Measurements from ENCODE around the gene FAR2. TPM values are rescaled to one million over a fixed set of nuclear protein-coding genes. Genes with fewer than 3 reads are reported as not detected.

Gene FAR2
- total and polyA plus RNA-seq, 2 donors (not counting 3 experiments of a cell fraction or from before 2014, with no cell fraction given), result 32.3 to 61.7 TPM

DNA sequence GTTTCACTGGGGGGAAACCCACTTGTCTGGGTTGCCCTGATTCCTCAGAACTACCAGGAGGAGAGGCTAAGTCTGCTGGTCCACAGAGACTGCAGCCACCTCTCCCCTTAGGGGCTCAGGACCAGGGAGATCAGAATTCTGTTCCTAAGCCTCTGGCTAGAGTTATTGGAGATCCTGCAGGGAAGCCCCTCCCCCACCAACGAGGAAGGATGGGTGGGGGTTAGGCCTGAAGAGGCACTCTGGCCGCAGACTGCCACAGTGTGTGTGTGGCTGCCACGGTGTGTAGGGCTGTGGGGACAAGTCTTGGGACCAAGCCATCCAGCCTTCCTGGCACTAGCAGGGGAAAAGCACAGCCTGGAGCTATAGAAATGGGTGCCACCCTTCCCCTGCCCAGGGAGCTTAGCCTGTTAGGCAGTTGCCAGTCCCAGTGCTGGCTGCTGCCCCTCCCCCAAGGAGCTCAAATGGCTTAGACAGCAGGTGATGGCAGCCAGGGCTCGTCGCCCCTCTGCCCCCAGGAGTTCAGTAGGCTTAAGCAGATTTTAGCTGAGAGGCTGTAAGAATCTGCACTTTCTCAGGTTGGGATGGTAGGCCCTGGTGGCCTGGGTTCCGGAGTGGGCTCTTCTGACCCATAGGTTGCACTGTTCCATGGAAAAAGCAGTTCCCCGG is 124.2 kb downstream of the FAR2 start:
- no peaks in the 10 kb centered on the region for H3K79me2 ChIP-seq (ENCODE audit: control insufficient read depth, insufficient read depth, low read length)
- intact Hi-C loops (cut with micrococcal nuclease) (no loop called here), dilution Hi-C loops (cut with MboI; ENCODE audit: extremely low pct_ligation_motif_present, low sequenced_read_pairs) (no loop called here)

DNA sequence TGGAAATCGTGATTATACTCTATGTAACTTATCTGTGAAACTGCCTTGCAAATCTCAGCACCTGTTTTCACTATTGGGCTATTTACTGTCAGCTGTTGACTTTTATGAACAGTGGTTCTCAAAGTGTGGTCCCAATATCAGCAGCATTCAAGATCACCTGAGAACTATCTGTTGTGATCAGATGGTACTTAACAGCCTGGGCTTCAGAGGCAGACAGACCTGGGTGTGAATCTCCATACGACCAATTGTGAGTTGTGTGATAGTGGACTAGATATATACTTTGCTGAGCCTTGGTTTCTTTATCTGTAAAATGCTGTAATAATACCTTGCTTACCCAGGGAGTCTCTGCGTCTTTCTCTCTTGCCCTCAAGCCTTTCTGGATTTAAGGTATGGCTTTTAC is 126.8 kb downstream of the FAR2 start:
- no peak overlapping the region for H3K4me2 ChIP-seq (ENCODE audit: insufficient read depth, low read length)
- no peak overlapping the region for H3K4me3 ChIP-seq (replicated peaks in 1 of 3; ENCODE audit: insufficient read depth in 1 of 3, low read depth in 1 of 3, low read length in 3 of 3)
- no peak overlapping the region for H3K27ac ChIP-seq (ENCODE audit: insufficient read depth, low read depth, low read length)
- no peak overlapping the region for H3K9ac ChIP-seq (replicated peaks; ENCODE audit: extremely low read depth, insufficient read depth, low read length)
- no peaks in the 10 kb centered on the region for H4K20me1 ChIP-seq (replicated peaks; ENCODE audit: control insufficient read depth, extremely low read depth, insufficient read depth, low read length)
- H3K9me1 ChIP-seq (replicated peaks; ENCODE audit: control insufficient read depth, extremely low read depth, insufficient read depth, low read length), result no peaks in the 10 kb centered on the region
- intact Hi-C loops (cut with micrococcal nuclease), result no loop called here
- no peaks in the 10 kb centered on the region for H3K79me2 ChIP-seq (ENCODE audit: control insufficient read depth, insufficient read depth, low read length)
- no peaks in the 10 kb centered on the region for H3K4me1 ChIP-seq (ENCODE audit: control insufficient read depth, extremely low read depth, insufficient read depth, low read length)
- POLR2A ChIA-PET, result no interaction called here
- no peaks in the 10 kb centered on the region for H3K9me3 ChIP-seq (replicated peaks; ENCODE audit: control insufficient read depth, insufficient read depth, low read length)
- FAIRE-seq (no peak), DNase-seq (ENCODE audit: low read depth, low spot score) (no peak)
- dilution Hi-C loops (cut with MboI; ENCODE audit: extremely low pct_ligation_motif_present, low sequenced_read_pairs), result no loop called here
- TF ChIP-seq POLR2A (IDR thresholded peaks at IDR 0.05; ENCODE audit: low read depth, low read length) (no peak), POLR2AphosphoS5 (IDR thresholded peaks at IDR 0.05; ENCODE audit: insufficient read depth, low read depth, low read length) (no peak), GATA2 (IDR thresholded peaks at IDR 0.05; ENCODE audit: insufficient read depth, insufficient read length, low read depth, low read length) (no peak), MYC (IDR thresholded peaks at IDR 0.05; ENCODE audit: low read depth, low read length) (no peak)
- TF ChIP-seq, protein P1, sequence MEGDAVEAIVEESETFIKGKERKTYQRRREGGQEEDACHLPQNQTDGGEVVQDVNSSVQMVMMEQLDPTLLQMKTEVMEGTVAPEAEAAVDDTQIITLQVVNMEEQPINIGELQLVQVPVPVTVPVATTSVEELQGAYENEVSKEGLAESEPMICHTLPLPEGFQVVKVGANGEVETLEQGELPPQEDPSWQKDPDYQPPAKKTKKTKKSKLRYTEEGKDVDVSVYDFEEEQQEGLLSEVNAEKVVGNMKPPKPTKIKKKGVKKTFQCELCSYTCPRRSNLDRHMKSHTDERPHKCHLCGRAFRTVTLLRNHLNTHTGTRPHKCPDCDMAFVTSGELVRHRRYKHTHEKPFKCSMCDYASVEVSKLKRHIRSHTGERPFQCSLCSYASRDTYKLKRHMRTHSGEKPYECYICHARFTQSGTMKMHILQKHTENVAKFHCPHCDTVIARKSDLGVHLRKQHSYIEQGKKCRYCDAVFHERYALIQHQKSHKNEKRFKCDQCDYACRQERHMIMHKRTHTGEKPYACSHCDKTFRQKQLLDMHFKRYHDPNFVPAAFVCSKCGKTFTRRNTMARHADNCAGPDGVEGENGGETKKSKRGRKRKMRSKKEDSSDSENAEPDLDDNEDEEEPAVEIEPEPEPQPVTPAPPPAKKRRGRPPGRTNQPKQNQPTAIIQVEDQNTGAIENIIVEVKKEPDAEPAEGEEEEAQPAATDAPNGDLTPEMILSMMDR (IDR thresholded peaks at IDR 0.05; ENCODE audit: extremely low read depth in 1 of 2, insufficient read depth in 1 of 2, low read depth in 1 of 2, low read length in 2 of 2), result no peak
- no peaks in the 10 kb centered on the region for H3K27me3 ChIP-seq (ENCODE audit: control insufficient read depth in 2 of 2, insufficient read depth in 2 of 2, low read length in 2 of 2)
- BruUV-seq (replicated peaks), result no TSS peak
- CTCF ChIA-PET, result no interaction called here
- peaks cover 6% of the 10 kb centered on the region in 2 experiments for H3K36me3 ChIP-seq (ENCODE audit: control insufficient read depth in 2 of 2, extremely low read depth in 1 of 2, insufficient read depth in 2 of 2, low read length in 2 of 2)
- H2AFZ ChIP-seq (ENCODE audit: low read depth, low read length), result no peak overlapping the region

More for the DNA sequence above, 124.2 kb downstream of the FAR2 start:
- Histone ChIP-seq H3K9me3 (replicated peaks; ENCODE audit: control insufficient read depth, insufficient read depth, low read length) (no peaks in the 10 kb centered on the region), H2AFZ (ENCODE audit: low read depth, low read length) (no peak overlapping the region), H3K4me3 (replicated peaks in 1 of 3; ENCODE audit: insufficient read depth in 1 of 3, low read depth in 1 of 3, low read length in 3 of 3) (no peak overlapping the region), H3K9me1 (replicated peaks; ENCODE audit: control insufficient read depth, extremely low read depth, insufficient read depth, low read length) (no peaks in the 10 kb centered on the region), H3K36me3 (ENCODE audit: control insufficient read depth in 2 of 2, extremely low read depth in 1 of 2, insufficient read depth in 2 of 2, low read length in 2 of 2) (peaks cover 3 to 6% of the 10 kb centered on the region in 2 experiments), H3K27ac (ENCODE audit: insufficient read depth, low read depth, low read length) (no peak overlapping the region), H3K27me3 (ENCODE audit: control insufficient read depth in 2 of 2, insufficient read depth in 2 of 2, low read length in 2 of 2) (no peaks in the 10 kb centered on the region), H3K9ac (replicated peaks; ENCODE audit: extremely low read depth, insufficient read depth, low read length) (no peak overlapping the region), H3K4me1 (ENCODE audit: control insufficient read depth, extremely low read depth, insufficient read depth, low read length) (no peaks in the 10 kb centered on the region), H4K20me1 (replicated peaks; ENCODE audit: control insufficient read depth, extremely low read depth, insufficient read depth, low read length) (no peaks in the 10 kb centered on the region), H3K4me2 (ENCODE audit: insufficient read depth, low read length) (no peak overlapping the region)
- no TSS peak for BruUV-seq (replicated peaks)
- TF ChIP-seq EZH2 (IDR thresholded peaks at IDR 0.05; ENCODE audit: borderline replicate concordance, low read depth, low read length, severe bottlenecking) (no peak), MYC (IDR thresholded peaks at IDR 0.05; ENCODE audit: low read depth, low read length) (no peak), POLR2A (IDR thresholded peaks at IDR 0.05; ENCODE audit: low read depth, low read length) (no peak), POLR2AphosphoS5 (IDR thresholded peaks at IDR 0.05; ENCODE audit: insufficient read depth, low read depth, low read length) (no peak), GATA2 (IDR thresholded peaks at IDR 0.05; ENCODE audit: insufficient read depth, insufficient read length, low read depth, low read length) (no peak)
- TF ChIP-seq, protein P1 (IDR thresholded peaks at IDR 0.05; ENCODE audit: extremely low read depth in 1 of 2, insufficient read depth in 1 of 2, low read depth in 1 of 2, low read length in 2 of 2), result no peak
- ChIA-PET CTCF (no interaction called here), POLR2A (no interaction called here)
- FAIRE-seq, result no peak
- DNase-seq (ENCODE audit: low read depth, low spot score), result no peak

Data from endothelial cell of umbilical vein (primary cell).